ENCODE measurements around the gene NEXN. TPM values are rescaled to one million over a fixed set of nuclear protein-coding genes. Genes with fewer than 3 reads are reported as not detected.

Gene NEXN
- total and polyA plus RNA-seq, 2 of the 13 experiments (the other 11 are each of a cell fraction or from before 2014, with no cell fraction given) = 0.07 to 0.97 TPM

DNA sequence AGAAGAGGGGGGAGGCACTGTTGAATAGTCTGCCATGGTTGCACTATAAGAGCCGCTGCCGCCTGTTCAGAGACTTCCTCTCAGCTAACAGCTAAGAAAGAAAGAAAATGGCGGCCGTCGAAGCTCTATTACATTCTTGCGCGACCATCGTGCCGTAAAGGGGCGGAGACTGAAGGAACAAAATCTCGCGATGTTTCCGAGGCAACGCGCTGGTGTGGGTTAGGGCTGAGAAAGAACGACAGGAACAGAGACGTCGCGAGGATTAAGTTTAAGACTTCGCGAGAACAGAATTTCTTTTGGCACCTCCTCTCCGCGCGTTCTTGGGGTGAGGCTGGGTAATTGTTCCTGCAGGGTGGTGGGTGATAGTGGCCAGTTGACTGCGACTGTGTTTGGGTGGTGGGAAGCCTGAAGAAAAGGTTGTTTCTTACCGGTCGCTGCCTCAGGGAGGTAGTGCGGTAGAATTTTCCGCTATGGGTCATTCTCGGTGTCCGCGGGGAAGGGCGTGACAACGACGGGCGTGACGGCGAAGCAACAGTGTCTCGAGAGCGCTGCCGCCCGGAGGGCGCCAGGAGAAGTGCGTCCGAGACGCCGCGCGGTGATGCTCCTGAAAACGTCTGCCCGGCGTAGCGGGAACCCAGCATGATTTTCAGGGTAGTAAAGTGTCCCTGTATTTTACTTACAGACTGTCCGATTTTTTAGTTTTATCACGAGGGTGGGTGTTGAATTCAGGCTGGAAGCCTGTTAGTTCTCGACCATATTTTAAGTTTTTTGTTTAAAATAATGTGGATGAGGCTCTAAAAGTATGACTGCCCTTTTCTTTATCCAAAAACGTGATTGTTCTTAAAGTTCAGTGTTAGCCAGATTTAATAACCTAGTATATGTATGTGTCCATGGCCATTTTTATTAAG, 90.8 kb downstream of the NEXN start, which contains the start of gene FUBP1 (continued):
- no peak for TF ChIP-seq HOXA7 (CRISPR knock-in tag; IDR thresholded peaks at IDR 0.05)
- no peak for TF ChIP-seq ZNF737 (CRISPR knock-in tag; IDR thresholded peaks at IDR 0.05; ENCODE audit: borderline replicate concordance)
- no peak for TF ChIP-seq MTF2 (CRISPR knock-in tag; IDR thresholded peaks at IDR 0.05; ENCODE audit: borderline replicate concordance)
- no peak for TF ChIP-seq ZSCAN12 (CRISPR knock-in tag; IDR thresholded peaks at IDR 0.05)
- TF ChIP-seq NR2F6 (IDR thresholded peaks at IDR 0.05) = peak; percentile 35
- TF ChIP-seq NR2F6 (CRISPR knock-in tag; IDR thresholded peaks at IDR 0.05) = 0 out of 2 replicates have a peak, but pooled peaks have one; percentile 10
- TF ChIP-seq, protein P1, sequence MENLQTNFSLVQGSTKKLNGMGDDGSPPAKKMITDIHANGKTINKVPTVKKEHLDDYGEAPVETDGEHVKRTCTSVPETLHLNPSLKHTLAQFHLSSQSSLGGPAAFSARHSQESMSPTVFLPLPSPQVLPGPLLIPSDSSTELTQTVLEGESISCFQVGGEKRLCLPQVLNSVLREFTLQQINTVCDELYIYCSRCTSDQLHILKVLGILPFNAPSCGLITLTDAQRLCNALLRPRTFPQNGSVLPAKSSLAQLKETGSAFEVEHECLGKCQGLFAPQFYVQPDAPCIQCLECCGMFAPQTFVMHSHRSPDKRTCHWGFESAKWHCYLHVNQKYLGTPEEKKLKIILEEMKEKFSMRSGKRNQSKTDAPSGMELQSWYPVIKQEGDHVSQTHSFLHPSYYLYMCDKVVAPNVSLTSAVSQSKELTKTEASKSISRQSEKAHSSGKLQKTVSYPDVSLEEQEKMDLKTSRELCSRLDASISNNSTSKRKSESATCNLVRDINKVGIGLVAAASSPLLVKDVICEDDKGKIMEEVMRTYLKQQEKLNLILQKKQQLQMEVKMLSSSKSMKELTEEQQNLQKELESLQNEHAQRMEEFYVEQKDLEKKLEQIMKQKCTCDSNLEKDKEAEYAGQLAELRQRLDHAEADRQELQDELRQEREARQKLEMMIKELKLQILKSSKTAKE (CRISPR knock-in tag; IDR thresholded peaks at IDR 0.05; ENCODE audit: borderline replicate concordance) = no peak
- TF ChIP-seq CCDC6 (CRISPR knock-in tag; IDR thresholded peaks at IDR 0.05) = no peak; the same call in 1 of the 2 replicates
- TF ChIP-seq ZSCAN30 (CRISPR knock-in tag; IDR thresholded peaks at IDR 0.05) = no peak
- TF ChIP-seq, protein P2, sequence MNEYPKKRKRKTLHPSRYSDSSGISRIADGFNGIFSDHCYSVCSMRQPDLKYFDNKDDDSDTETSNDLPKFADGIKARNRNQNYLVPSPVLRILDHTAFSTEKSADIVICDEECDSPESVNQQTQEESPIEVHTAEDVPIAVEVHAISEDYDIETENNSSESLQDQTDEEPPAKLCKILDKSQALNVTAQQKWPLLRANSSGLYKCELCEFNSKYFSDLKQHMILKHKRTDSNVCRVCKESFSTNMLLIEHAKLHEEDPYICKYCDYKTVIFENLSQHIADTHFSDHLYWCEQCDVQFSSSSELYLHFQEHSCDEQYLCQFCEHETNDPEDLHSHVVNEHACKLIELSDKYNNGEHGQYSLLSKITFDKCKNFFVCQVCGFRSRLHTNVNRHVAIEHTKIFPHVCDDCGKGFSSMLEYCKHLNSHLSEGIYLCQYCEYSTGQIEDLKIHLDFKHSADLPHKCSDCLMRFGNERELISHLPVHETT (CRISPR knock-in tag; conservative IDR thresholded peaks at IDR 0.05) = no peak; the same call in 1 of the 2 replicates
- no peak; the same call in 1 of the 2 replicates for TF ChIP-seq ZNF124 (CRISPR knock-in tag; IDR thresholded peaks at IDR 0.05)
- no peak for TF ChIP-seq ZNF543 (CRISPR knock-in tag; IDR thresholded peaks at IDR 0.05)
- TF ChIP-seq HOXA3 (CRISPR knock-in tag; IDR thresholded peaks at IDR 0.05) = peak; percentile 94
- no peak for TF ChIP-seq GATA4 (IDR thresholded peaks at IDR 0.05; ENCODE audit: borderline replicate concordance, low read depth)
- 0 out of 2 replicates have a peak, but pooled peaks have one; percentile 17 for TF ChIP-seq SNAPC2 (CRISPR knock-in tag; IDR thresholded peaks at IDR 0.05)
- peak; percentile 80 for TF ChIP-seq HNRNPH1 (optimal IDR thresholded peaks at IDR 0.05; ENCODE audit: low read depth, low read length)
- TF ChIP-seq KMT2A (CRISPR knock-in tag; IDR thresholded peaks at IDR 0.05) = peak; percentile 86
- TF ChIP-seq KDM5B (CRISPR knock-in tag; IDR thresholded peaks at IDR 0.05; ENCODE audit: borderline replicate concordance) = peak; percentile 14; the same call in 1 of the 2 replicates
- TF ChIP-seq, protein P3, sequence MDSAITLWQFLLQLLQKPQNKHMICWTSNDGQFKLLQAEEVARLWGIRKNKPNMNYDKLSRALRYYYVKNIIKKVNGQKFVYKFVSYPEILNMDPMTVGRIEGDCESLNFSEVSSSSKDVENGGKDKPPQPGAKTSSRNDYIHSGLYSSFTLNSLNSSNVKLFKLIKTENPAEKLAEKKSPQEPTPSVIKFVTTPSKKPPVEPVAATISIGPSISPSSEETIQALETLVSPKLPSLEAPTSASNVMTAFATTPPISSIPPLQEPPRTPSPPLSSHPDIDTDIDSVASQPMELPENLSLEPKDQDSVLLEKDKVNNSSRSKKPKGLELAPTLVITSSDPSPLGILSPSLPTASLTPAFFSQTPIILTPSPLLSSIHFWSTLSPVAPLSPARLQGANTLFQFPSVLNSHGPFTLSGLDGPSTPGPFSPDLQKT (CRISPR knock-in tag; IDR thresholded peaks at IDR 0.05; ENCODE audit: borderline replicate concordance) = no peak
- no peak for TF ChIP-seq ZKSCAN8 (CRISPR knock-in tag; IDR thresholded peaks at IDR 0.05; ENCODE audit: borderline replicate concordance)
- peak; percentile 25; the same call in 1 of the 2 replicates for TF ChIP-seq ZSCAN21 (CRISPR knock-in tag; IDR thresholded peaks at IDR 0.05; ENCODE audit: borderline replicate concordance)
- TF ChIP-seq ZNF672 (CRISPR knock-in tag; IDR thresholded peaks at IDR 0.05) = no peak
- TF ChIP-seq ZFP36L2 (CRISPR knock-in tag; IDR thresholded peaks at IDR 0.05) = no peak
- no peak for TF ChIP-seq ZNF235 (CRISPR knock-in tag; IDR thresholded peaks at IDR 0.05; ENCODE audit: borderline replicate concordance)
- TF ChIP-seq, protein P4, sequence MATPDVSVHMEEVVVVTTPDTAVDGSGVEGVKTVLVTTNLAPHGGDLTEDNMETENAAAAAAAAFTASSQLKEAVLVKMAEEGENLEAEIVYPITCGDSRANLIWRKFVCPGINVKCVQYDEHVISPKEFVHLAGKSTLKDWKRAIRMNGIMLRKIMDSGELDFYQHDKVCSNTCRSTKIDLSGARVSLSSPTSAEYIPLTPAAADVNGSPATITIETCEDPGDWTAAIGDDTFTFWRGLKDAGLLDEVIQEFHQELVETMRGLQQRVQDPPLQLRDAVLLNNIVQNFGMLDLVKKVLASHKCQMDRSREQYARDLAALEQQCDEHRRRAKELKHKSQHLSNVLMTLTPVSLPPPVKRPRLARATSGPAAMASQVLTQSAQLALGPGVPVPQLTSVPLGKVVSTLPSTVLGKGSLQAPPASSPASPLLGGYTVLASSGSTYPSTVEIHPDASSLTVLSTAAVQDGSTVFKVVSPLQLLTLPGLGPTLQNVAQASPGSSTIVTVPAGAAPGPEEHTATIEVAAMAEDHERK (CRISPR knock-in tag; IDR thresholded peaks at IDR 0.05; ENCODE audit: low read depth) = no peak

Measured in HepG2 (cell line).